GM19324 (cell line): ENCODE measurements around the gene EPHB3.

Experiments
- ATAC-seq: cut with Tn5 transposase; IDR thresholded peaks from one replicate; pipeline ENCODE4 v1.9.1; 2021; ENCODE audit warnings: mild to moderate bottlenecking, moderate library complexity; ENCODE audit not compliant: unreplicated experiment, low FRiP score

EPHB3 gene

DNA sequence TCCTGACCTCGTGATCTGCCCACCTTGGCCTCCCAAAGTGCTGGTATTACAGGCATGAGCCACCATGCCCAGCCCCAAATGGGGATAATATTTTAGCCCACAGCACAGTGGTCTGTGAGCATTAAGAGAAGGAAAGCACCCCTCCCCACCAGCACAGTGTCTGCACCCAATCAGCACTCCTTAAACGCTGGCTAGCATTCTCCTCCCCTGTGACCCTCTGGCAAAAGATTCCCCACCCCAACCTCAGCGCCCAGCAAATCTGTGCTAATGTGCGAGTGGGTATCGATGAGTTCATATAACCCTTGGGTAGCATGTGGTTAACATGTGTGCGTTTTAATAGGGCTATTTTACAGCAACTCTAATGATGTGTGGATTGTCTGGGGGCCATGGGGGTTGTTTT is 18.3 kb upstream of the EPHB3 start:
- no peak for ATAC-seq

DNA sequence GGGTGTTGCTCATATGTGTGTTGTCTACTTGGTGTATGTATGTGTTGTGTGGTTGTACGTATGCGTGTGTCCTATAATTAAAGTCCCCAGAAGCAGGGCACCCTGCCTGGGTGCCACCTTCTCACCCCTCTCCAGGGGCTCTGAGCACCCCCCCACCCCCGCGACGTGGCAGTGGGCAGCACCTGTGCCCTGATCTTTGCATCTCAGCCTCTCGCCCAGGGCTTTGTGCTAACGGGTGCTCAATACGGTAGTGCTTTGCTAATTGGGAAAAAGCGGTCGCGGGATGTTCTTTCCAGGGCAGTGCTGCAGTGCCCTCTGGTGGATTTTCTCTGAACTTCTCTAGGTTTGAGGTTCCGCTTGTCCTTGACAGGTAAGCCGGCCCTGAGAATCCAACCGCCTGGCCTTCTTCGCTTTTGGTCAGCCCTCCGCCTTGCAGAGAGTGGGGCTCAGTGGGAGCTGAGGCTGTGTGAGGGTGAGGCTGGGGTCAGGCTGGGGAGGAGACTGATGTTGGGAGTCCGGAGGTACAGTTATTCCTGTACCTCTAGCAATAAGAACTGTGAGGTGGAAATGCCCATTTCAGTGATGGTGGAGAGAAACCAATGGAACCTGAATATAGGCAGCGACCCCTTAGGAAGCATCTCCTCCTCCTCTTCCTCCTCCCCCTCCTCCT is 17.6 kb upstream of the EPHB3 start:
- no peak for ATAC-seq

DNA sequence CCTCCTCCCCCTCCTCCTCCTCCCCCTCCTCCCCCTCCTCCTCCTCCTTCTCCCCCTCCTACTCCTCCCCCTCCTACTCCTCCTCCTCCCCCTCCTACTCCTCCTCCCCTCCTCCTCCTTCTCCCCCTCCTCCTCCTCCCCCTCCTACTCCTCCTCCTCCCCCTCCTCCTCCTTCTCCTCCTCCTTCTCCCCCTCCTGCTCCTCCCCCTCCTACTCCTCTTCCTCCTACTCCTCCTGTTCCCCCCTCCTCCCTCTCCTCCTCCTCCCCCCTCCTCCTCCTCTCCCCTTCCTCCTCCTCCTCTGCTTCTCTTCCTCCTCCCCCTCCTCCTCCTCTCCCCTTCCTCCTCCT is 17.1 kb upstream of the EPHB3 start:
- ATAC-seq, result no peak

DNA sequence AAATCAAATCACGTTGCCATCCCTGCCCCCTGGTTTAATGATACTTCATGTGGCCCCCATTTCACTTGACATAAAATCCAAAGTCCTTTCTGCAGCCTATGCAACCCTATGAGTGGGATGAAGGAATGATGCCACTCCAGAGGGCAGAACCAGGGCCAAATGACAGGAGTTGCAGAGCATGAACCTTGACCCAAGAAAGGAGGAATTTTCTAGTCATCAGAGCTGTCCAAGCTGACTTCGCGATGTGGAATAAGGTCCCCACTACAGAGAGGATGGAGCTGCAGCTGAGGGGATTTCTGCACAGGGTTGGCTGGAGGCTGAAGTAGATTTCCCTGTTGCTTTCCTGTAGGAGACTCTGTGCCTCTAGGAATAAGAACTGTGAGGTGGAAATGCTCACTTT is 15.8 kb upstream of the EPHB3 start:
- no peak for ATAC-seq

DNA sequence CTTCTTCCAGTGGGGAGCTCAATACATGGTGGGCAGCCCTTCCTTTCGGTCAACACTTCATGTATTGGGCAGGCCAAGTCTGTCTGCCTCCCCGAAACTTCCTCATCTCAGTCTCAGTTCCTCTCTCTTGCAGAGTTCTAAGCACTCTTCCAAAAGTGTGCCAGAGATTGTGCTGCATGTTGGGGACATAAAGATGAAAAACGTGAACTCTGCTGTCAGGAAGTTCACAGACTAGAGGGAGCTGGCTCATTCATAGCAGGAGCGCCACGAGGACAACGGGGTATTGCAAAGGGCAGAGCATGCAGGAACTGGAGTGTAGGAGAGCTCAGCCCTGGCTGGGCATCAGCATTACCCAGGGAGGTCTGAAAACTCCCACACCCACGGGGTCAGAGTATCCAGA is 15.3 kb upstream of the EPHB3 start:
- ATAC-seq, result no peak

DNA sequence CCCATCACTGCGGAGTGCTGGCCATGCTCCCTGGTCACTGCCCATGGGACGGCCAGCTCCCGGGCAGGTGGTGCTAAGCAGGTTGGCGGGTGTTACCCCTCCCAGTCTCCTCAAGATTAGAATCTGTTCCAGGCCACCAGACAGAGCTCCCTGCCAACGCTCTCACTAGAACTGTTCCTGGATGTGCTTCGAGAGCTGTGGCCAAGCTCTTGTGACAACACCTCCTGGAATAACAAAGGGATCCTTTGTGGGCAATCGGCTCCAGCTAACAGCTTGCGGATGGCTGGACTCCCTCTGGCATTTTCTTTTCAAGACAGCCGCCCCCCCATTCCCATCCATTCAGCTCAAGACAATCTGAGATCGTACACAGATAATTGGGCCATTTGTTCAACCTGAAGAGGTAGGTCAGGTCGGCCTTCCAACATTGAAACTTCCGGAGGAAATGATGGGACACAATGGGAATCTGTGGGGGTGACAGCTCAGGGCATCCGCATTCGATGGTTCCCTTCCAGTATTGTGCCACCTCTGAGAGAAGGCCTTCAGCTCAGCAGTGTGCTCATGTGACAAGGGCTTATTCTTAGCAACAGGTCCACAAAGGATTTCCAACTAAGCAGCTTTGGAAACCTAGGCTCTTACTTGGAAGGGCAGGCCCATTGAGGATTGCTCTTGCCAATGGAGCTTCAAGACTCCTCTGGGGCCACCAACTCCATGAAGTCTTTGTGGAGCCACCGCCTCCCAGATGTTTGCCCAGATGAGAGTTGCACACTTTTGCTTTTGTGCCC is 11.6 kb upstream of the EPHB3 start:
- no peak for ATAC-seq

DNA sequence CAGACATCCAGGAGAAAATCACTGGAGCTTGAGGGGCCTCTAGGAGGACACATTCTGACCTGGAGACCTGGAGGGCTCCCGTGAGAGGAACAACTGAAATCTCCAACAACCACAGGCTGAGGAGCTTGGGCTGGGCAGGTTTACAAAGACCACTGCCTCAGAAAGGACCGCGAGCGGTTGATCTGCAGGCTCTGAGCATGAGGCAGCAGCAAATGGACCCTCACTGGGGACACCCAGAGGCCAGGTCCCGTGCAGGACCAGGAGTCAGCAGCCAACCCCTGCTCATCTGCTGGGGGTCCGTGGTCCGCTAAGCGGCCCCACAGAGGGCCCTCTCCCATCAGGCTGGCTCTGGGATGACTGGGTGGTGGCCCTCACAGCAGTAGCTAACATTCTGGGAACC is 10.5 kb upstream of the EPHB3 start:
- no peak for ATAC-seq

DNA sequence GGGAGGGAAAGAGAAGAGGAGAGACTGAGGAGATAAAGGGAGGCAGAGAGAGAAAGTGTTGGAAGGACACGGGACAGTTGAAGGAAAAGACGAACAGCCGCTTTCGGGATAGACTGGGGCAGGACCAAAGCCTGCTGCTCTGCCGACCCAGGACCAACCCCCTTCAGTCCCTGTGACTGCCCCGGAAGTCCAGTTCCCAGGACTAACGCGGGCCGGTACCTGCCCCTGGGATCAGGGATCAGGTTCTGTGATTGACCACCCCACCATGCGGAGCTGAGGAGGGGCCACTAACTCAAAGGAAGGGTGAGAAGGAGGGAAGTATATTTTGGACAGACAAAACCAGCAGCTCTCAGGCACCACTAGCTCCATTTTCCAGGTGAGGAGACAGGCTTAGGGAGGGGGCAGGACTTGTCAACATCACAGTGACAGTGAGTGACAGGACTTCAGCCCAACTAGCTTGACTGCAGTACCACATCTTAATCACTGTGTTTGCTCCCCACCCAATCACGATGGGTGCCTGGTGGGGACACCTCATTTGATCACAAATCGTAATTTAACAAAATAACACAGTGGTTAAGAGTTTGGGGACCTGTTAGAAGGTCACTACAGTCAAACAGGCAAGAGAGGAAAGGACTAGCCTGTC is 9.8 kb upstream of the EPHB3 start:
- no peak for ATAC-seq

DNA sequence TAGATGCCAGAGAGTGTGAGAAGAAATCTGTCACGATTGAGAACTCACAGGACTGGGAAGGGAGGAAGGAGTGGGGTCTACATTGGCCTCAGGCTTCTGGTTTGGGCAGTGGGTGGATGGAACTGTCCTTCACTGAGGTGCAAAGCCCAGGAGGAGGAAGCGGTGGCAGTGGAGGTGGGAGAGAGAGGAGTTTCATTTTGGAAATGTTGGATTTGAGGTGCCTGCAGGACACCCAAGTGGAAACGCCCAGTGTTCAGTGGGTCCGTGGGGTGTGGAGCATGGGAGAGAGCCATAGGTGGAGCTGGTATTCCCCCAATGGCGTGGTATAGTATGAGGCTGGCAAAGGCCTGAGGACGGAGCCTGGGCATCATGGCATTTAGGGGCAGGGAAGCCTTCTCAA is 9.3 kb upstream of the EPHB3 start:
- ATAC-seq, result no peak

DNA sequence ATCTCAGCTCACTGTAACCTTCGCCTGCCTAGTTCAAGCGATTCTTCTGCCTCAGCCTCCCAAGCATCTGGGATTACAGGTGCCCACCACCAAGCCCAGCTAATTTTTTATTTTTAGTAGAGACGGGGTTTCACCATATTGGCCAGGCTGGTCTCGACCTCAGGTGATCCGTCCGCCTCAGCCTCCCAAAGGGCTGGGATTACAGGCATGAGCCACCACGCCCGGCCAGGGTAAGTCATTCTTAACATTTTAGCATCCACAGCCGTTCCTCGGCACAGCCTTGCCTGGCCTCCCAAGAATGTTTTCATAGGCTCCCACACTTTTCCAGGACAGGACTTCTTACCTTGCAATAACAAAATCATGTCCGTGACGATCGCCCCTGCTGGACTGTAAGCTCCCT is 8.7 kb upstream of the EPHB3 start:
- no peak for ATAC-seq

DNA sequence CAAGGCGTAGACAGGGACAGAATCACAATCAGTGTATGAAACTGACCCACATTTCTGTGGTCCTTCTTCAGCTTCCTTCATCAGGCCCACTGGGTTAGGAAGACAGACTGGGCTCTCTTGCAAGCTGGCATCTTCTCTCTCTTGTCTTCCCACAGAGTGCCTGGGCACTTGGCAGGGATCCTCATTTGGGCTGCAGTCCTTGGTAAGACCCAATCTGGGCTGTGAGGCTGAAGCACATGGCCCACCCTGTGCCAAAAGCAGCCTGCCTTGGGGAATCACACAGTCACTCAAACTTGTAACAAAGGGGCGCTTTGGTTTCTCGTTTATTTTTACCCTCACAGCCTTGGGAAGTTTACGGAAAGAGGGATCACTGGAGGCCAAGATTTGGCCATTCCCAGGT is 8.2 kb upstream of the EPHB3 start:
- ATAC-seq, result no peak

DNA sequence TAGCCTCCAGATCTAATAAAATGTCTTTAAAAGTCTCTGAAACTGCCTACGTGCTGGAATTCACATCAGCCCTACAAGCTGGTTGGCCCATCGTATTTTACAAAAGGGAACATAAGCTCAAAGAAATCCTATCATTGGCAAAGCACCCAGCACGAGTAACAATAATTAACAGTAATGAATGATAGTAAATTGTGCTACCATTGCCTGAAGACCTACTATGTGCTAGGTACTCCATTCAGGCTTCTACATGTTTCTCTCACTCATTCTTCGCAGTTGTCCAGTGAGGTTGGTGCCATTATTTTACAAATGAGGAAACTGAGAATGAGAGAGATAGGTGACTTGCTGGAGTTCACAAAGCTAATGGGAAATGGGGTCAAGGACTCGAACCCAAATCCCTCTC is 7.1 kb upstream of the EPHB3 start:
- ATAC-seq, result no peak

DNA sequence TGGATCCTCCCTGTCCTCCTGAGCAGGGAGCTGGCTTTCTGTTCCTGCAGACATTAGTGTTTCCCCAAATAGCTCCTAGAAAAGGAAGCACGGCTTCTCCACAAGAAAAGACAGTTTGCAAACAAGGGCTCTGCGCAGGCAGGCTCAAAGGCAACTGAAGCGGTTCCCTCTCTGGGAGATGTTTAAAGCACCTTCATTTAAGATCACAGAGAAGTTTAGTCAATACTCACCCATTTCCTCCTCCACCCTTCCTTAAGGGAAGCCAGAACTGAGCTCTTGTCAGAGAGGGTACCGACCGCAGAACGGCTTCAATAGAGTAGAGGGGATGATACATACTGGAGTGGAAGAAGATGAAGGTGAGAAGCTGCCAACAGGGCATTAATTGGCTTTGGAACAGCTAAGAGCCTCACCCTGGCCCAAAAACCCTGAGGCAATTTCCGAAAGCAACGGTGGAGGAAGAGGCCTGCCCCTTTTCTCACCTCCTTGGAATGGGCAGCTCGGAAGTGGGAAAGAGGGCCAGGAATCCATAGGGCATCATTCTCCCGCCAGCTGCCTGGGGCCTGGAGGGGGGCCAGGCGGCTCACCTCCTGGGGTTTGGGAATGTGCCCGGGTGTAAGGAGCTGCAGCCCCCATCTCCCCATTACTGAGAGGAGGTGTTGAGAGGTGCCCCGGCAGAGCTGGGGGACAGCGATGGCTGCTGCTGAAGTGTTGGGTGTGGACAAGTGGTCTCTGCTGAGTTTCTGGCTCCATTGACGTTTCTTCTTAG is 4.8 kb upstream of the EPHB3 start:
- ATAC-seq, result no peak

DNA sequence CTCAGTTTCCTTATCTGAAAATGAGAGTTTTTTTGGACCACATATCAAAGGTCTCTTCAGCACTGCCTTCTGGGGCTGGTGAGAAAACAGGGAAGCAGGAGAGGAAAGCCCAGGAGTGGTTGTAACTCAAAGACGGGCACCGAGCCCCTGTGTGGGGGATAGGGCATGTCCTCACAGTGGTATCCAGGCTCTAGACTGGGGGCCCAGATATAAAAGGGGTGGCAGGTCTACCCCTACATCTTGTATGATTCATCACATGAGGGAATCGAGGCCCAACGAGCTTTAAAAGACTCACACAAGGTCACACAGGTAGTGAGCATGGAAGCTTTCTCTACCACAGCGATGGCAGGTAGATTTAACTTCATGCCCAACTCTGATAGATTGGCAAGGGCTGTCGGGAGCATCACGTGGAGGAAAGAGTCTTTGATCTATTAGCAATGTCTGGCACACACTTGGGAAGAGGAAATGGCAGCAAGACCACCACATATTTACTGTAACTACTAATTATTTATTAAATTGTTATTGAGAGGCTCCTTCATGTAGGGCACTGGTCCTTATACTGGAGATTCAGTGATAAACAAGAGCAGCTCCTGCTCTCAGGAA is 4.1 kb upstream of the EPHB3 start:
- ATAC-seq, result no peak

DNA sequence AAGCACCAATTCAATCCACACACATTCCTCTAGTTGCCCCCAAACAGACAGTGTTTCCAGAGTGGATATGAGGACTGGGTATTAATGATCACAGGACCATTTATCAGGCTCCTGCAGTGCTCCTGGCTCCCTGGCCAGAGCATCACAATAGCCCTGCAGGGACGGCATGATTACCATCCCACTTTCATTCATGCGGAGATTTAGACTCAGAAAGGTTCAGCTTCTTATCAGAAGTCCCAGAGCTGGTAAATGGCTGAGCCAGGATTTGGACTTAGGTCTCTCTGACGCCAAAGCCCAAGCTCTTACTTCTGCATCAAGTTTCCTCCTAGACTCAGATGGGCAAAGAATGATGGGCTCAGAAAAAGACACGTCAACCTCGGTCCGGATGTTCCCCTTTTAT is 2.9 kb upstream of the EPHB3 start:
- no peak for ATAC-seq

DNA sequence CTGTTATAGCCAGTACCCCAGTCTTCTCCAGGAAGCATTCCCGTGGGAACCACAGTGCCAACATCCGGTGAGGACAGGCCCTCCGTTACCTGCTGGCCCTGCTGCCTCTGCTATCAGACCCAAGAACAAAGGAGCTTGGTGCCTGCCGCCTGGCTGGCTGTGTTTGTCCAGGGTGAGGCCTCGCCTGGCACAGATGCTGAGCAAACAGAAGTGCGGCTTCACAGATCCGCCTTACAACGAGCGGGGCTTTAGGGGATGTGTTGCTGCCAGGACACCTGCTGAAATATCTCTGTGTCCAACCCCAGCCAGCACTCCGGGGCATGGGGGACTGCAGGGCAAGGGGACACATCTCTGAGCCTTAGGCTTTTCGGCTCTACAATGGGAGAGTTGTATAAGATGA is 2.2 kb upstream of the EPHB3 start:
- ATAC-seq, result no peak

DNA sequence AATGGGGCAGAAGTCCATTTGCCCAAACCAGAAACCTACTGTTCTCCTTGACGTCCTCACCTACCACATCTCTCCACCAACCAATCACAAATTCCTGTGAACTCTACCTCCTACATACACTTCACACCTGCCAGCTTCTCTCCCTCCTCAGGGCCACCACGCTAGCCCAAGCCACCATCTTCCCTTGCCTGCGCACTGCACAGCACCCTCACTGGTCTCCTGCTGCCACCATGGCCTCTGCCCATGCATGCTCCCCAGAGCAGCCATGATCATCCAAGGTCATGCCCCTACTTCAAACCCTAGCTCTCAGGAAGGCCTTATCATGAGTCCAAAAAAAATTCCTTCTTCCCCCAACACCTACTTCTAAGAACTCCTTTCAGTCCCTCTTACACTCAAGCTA is 1.1 kb upstream of the EPHB3 start:
- no peak for ATAC-seq

DNA sequence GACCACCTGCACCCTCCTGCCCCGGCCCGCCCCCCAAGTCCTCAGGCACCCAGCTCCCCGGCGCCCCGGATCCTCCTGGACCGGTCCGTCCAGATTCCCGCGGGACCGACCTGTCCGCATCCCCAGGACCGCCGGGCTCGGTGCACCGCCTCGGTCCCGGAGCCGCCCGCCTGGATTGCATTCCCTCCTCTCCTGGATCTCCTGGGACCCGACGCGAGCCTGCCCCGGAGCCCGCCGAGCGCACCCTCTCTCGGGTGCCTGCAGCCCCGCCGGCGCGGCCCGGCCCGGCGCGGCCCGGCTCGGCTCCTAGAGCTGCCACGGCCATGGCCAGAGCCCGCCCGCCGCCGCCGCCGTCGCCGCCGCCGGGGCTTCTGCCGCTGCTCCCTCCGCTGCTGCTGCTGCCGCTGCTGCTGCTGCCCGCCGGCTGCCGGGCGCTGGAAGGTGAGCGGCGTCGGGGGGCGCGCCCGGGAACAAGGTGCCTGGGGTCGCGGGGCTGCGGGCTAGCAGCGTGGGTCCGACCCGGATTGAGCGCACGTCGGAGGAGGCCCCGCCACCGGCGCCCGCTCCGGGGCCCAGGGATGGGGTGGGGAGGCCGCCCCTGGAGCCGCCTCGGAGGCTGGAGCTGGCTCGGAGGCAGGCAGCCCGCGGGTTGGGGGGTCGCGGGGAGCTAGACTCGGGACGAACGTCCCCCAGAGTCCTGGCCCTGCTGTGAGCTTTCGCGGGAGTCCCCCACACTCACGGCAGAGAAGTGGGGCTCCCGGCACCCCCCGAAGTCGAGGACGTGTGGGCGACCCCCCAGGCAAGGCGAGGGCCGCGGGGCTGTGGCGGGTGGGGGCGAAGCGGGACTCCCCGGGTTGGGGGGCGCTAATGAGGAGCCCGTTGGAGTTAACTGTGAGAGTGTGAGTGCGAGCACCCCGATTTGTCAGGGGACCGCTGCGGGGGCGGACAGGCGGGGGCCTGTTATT is 610 bp downstream of the EPHB3 start:
- ATAC-seq, result no peak

DNA sequence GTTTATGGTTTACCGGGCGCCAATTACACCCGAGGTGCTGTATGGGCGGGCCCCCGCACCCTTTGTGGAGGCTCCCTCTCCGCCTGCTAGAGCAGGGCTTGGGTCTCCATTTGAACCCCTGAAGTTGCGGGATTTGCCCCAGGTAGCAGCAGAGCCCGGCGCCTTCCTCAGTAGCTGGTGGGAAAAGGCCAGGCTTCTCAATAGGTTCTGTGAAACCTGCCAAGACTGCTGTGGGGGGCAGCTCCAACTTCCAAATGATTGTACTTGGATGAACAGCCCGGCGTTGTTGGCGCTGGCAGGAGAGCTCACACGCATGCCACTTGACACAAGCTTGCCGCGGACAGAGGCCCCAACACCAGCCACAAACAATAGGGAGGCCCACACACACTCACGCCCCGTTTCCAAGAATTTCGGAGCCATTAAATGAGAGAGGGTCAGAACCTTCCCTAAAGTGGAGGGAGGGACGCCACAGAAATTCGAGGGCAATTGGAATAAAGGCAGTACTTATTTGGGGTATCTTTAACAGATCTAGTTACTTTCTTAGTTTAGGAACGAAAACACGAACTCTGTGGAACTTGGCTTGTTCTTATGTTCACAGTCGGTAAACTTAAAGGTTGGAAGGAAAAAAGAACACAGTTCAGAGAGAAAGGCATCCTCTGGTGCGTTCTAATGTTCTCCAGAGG is 1.4 kb downstream of the EPHB3 start:
- ATAC-seq, result no peak
